Stimulated activated CD4-positive, alpha-beta T cell treated with anti-CD3 and anti-CD28 coated beads, TNF-alpha, amount 100 ng/mL, for 48 hours (primary cell): ENCODE measurements around the gene ERCC4.
"Not testable (repeated sequence)": the region's sequence is repeated elsewhere in the genome, so short reads cannot be mapped to it uniquely, and the experiment has no call there.

Experiments used
- DNase-seq, 3 donors: peaks; one replicate each; pipeline ENCODE4 v3.0.0-alpha.2; 2020; ENCODE audit warnings: low read depth in 3 of 3

ERCC4 gene

GRCh38 chr16:13919683-13920509 lies at the start of gene ERCC4:
Gene ERCC4, plus strand, starts transcription at chr16:13920154. Its CDS starts 12 bp downstream, at chr16:13920166.
- DNase-seq = peak; percentile 96 to 98 (median 98)

DNA sequence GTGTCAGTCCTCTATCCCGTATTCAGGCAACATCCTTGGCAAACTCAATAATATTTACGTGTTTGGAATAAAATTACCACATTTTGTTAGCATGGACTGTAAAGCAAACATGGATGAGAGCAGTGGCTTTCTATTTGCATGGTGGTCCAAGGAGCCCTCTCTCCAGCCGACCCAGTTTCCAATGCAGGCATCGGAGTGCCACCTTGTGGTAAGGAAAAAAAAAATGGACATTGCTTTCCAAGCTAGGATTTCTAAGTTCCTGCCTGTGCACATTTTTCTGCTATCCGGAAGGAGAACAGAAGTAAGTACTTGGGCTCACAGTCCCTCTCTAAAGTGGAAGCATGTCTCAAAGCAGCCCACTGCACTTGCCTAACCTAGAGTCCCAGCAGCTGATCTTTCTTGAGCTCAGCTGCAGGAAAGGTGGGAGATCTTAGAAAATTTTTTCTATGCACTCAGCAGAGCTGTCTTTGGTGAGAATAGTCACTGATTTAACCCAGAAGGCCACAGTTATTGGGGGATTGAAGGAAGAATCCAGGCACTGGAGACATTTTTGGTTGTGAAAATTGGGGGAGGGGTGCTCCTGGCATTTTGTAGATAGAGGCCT lies 46.0 kb upstream of the ERCC4 start:
- DNase-seq = no peak

DNA sequence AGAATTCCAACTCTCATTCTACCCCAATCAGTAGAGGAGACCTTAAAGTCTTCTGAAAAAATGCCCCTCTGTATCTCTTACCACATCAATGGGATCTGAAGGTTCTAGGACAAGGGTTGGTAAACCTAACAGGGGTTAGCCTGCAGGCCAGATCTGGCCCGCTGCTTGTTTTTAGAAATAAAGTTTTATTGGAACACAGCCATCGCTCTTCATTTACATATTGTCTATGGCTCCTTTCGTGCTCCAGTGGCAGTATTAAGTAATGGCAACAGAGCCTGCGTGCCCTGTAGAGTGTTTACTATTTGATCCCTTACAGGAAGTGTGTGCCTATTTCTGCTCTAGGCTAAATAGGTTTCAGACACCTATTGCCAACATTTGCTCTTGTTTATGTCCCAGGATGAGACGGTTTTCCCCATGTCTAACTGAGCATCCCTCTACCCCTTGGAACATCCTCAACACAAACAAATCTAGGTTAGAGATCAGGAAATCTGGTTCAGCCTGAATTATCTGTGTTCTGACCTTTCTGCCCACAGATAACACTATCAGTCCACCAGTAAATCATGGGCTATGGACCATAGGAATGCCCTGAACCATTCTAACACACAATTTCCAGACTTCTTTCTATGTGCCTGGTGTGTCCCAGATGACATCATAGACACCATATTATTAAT lies 44.2 kb upstream of the ERCC4 start:
- no peak for DNase-seq

DNA sequence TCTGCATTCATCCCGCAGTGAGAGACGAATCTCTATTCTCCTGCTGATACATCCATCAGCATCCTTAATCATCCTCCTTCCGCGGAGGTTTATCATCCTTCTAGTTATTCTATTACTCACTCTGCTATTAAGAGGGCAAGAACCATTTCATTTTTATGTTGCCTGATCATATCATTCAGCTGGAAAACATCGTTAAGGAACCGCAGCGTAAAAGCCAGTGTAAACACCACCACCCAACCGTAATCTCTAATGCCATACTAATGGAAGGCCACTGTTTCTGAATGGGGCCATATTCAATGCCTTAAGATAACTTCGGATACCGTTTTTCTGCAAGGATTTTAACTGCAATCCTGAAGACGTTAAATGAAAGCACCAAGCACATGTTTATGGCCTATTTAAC lies 36.7 kb upstream of the ERCC4 start:
- DNase-seq = no peak

GRCh38 chr16:13883881-13884280 lies 36.1 kb upstream of the ERCC4 start:
- no peak for DNase-seq

GRCh38 chr16:13885700-13886099 lies 34.3 kb upstream of the ERCC4 start:
- DNase-seq = no peak

DNA sequence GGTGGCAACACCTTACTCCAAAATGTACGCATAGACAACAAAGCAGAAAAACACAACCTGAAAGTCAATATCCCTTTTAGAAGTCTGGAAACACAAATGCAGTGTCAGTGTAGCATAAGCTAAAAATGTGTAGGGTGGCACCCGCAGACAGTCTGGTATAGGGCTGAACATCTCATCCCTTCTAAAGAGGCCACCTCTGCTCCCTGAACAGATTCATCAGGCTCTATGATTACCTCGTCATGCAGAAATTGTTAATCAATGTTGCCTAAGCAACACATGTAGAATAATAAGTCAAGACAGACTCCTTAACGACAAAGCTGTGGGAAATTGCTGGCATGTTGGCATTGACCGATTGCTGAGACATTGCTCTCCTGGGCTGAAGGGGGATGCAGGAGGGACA lies 33.3 kb upstream of the ERCC4 start:
- DNase-seq = no peak

DNA sequence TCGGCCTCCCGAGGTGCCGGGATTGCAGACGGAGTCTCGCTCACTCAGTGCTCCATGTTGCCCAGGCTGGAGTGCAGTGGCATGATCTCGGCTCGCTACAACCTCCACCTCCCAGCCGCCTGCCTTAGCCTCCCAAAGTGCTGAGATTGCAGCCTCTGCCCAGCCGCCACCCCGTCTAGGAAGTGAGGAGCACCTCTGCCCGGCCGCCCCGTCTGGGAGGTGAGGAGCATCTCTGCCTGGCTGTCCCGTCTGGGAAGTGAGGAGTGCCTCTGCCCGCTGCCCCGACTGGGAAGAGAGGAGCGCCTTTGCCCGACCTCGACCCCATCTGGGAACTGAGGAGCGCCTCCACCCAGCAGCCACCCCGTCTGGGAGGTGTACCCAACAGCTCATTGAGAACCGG lies 30.6 kb upstream of the ERCC4 start:
- not testable (repeated sequence) for DNase-seq

- DNase-seq = no peak
Measured at GRCh38 chr16:13892301-13892700, 27.7 kb upstream of the ERCC4 start.

- DNase-seq = no peak
Measured at GRCh38 chr16:13895516-13895915, 24.4 kb upstream of the ERCC4 start.

DNA sequence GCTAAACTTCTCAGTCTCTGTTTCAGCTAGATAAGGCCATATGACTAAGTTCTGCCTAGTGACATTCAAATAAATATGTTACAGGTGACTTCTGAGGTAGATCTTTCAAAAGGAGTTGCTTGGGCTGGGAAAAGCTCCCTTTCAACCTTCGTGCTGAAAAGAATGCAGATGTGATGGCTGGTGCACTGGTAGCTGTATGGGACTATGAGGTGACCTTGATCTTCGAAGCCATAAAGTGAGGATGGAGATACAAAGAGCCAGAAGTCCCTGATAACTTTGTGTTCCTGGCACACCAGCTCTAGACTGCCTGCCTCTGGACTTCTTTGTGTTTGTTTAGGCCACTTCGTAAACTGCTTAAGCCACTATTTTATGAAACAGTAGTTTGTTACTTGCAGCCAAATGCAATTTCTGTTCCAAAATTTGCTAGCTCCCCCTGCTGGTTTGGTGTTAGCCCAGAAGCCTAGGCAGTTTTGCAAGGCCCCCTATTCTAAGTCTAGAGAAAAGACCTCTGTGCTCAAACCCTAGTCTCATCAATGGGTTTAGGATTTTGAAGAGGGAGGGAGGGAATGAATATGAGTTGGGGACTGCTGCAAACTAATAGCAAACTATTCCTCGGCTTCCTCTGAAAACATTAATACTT lies 23.3 kb upstream of the ERCC4 start:
- DNase-seq = no peak

GRCh38 chr16:13897806-13898205 lies 22.1 kb upstream of the ERCC4 start:
- DNase-seq = no peak

- DNase-seq = no peak
Measured at GRCh38 chr16:13898233-13898632, 21.7 kb upstream of the ERCC4 start.

DNA sequence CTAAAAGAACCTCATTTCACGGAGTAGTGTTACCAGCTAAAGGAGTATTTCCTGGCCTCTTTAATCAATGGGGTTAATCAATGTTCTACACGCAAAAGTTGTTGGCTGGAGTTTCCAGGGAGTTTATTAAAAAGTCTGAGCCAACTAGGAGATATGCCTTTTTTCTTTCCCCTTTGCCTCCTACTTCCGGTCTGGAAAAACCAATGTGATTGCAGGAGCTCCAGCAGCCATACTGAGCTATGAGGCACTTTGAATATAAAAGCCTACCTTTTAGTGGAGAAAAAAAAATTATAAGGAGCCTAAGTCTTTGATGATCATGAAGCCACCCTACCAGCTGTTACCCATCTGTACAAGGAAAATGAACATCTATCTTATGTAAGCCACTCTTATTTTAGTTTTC lies 17.9 kb upstream of the ERCC4 start:
- no peak for DNase-seq

DNA sequence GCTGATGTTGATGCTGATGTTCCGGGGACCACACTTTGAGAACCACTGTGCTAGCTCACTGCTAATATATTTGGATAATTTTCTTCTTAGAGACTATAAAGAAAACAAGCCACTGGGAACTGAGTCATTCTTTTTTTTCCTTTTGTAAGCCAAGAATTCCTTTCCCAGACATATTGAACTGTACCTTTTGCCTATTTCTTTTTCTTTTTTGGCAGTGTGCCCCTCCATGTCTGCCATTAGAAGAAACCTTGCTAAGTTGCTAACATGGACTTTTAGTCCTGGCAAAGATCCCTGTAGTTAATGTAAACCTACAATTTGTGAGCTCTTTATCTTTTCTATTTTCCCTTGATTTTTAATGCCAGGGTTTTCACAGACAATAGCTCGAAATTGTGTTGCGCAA lies 17.3 kb upstream of the ERCC4 start:
- DNase-seq = no peak

DNA sequence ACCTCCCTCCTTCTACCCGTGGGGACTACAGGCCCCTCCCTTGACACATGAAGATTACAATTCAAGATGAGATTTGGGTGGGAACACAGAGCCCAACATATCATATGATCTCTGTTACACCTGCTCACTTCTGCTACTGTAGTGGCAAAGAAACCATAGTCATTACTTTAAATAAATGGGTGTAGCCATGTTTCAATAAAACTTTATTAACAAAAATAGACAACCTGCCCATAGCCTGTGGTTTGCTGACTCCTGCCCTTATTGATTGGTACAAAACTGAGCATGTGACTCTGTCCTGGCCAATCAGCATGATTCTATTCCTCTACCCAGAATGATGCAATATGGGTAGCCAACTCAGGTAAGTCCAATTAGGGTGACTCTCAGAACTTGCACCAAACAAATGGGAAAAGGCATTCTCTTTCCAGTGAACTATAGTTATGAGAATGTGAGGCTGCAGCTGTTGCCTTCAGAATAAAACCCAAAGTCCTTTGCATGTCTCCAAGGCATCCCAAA lies 15.7 kb upstream of the ERCC4 start:
- DNase-seq = no peak

- not testable (repeated sequence) for DNase-seq
Measured at GRCh38 chr16:13904822-13905221, 15.1 kb upstream of the ERCC4 start.

- no peak for DNase-seq
Measured at GRCh38 chr16:13906168-13907089, 13.5 kb upstream of the ERCC4 start.

DNA sequence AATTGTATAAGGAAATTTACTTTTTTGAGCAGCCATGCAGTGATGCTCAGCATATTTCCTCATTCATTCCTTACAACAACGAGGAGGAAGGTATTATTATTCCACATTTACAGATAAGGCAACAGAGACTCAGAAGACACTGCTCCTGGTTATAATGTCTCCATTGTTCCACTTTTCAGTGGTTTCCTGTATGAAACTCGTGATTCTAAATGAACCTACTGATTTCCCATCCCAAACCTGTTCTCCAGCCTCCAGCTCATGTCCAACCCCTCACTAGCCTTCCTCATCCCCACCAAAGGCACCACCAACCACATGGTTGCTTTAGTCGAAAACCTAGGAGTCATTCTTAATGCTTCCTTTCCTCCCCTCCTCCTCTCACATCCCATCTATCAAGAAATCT lies 12.5 kb upstream of the ERCC4 start:
- DNase-seq = no peak

DNA sequence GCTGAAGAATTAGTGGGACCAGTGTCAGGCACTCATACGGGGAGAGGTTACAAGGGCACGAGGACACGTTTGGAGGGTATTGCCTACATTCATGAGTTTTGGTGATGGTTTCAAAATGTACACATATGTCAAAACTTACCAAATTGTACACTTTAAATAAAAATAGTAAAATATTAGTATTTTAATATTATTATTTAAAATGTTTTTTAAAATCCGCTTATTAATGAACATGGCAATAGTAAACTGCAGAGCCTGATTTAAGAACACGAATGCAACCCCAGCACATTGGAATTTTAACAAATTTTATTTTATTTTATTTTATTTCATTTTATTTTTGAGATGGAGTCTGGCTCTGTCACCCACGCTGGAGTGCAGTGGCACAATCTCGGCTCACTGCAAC lies 10.9 kb upstream of the ERCC4 start:
- DNase-seq = no peak

- DNase-seq = no peak
Measured at GRCh38 chr16:13909872-13910303, 10.1 kb upstream of the ERCC4 start.
